ENCODE measurements around the gene PAQR9.
A peak's percentile ranks its signal among the peaks of the same experiment; 100 is the strongest.

Gene PAQR9

GRCh38 chr3:142950972-142951371 is 12.5 kb downstream of the PAQR9 start:
- no peak for DNase-seq (ENCODE audit: low read depth)

- DNase-seq (ENCODE audit: low read depth) = no peak
These were observed 15.5 kb downstream of the PAQR9 start for GRCh38 chr3:142947799-142948575.

GRCh38 chr3:142947352-142947751 is 16.1 kb downstream of the PAQR9 start:
- DNase-seq (ENCODE audit: low read depth) = no peak

GRCh38 chr3:142946861-142947260 is 16.6 kb downstream of the PAQR9 start:
- no peak for DNase-seq (ENCODE audit: low read depth)

- no peak for DNase-seq (ENCODE audit: low read depth)
These were observed 18.5 kb downstream of the PAQR9 start for GRCh38 chr3:142945023-142945422.

GRCh38 chr3:142944342-142944741 is 19.1 kb downstream of the PAQR9 start:
- no peak for DNase-seq (ENCODE audit: low read depth)

GRCh38 chr3:142943870-142944269 is 19.6 kb downstream of the PAQR9 start:
- DNase-seq (ENCODE audit: low read depth) = no peak

- DNase-seq (ENCODE audit: low read depth) = no peak
These were observed 20.1 kb downstream of the PAQR9 start for GRCh38 chr3:142943349-142943748.

GRCh38 chr3:142941373-142942123 is 21.9 kb downstream of the PAQR9 start:
- DNase-seq (ENCODE audit: low read depth) = no peak

- DNase-seq (ENCODE audit: low read depth) = no peak
These were observed 23.0 kb downstream of the PAQR9 start for GRCh38 chr3:142940472-142940871.

GRCh38 chr3:142940000-142940399 is 23.5 kb downstream of the PAQR9 start:
- DNase-seq (ENCODE audit: low read depth) = no peak

- no peak for DNase-seq (ENCODE audit: low read depth)
These were observed 27.5 kb downstream of the PAQR9 start for GRCh38 chr3:142935963-142936362.

- no peak for DNase-seq (ENCODE audit: low read depth)
These were observed 28.6 kb downstream of the PAQR9 start for GRCh38 chr3:142934887-142935269.

- no peak for DNase-seq (ENCODE audit: low read depth)
These were observed 29.2 kb downstream of the PAQR9 start for GRCh38 chr3:142934128-142934886.

GRCh38 chr3:142931222-142931621 is 32.3 kb downstream of the PAQR9 start:
- no peak for DNase-seq (ENCODE audit: low read depth)

GRCh38 chr3:142930463-142930862 is 33.0 kb downstream of the PAQR9 start:
- DNase-seq (ENCODE audit: low read depth) = no peak

GRCh38 chr3:142929890-142930289 is 33.6 kb downstream of the PAQR9 start:
- DNase-seq (ENCODE audit: low read depth) = peak; percentile 14

- DNase-seq (ENCODE audit: low read depth) = peak; percentile 26
These were observed 34.4 kb downstream of the PAQR9 start for GRCh38 chr3:142929109-142929508.

- no peak for DNase-seq (ENCODE audit: low read depth)
These were observed 37.0 kb downstream of the PAQR9 start for GRCh38 chr3:142926368-142926944.

GRCh38 chr3:142925140-142925539 is 38.3 kb downstream of the PAQR9 start:
- DNase-seq (ENCODE audit: low read depth) = no peak

- DNase-seq (ENCODE audit: low read depth) = no peak
These were observed 39.8 kb downstream of the PAQR9 start for GRCh38 chr3:142923694-142924093.

- DNase-seq (ENCODE audit: low read depth) = no peak
These were observed 46.9 kb downstream of the PAQR9 start for GRCh38 chr3:142916605-142917004.

Measured in CMK (cell line).